SU-DHL-6 (cell line): Measurements from ENCODE around the gene CSTF3.

Source experiments
- CTCF ChIP-seq: fragments of 200-600 bp; sonication (generic); IDR thresholded peaks from one replicate; pipeline ENCODE4 v1.5.1; 2017; ENCODE audit warnings: antibody characterized with exemption, mild to moderate bottlenecking, low read length, moderate library complexity; ENCODE audit not compliant: insufficient read depth, poor library complexity, severe bottlenecking
- EZH2phosphoT487 ChIP-seq: fragments of 200-600 bp; sonication (generic), shearing (Covaris generic); conservative IDR thresholded peaks from 2 replicates; pipeline ENCODE4 v1.6.1; 2018; ENCODE audit warnings: mild to moderate bottlenecking, antibody characterized with exemption, low read length, moderate library complexity, mixed read lengths

- TF ChIP-seq CTCF (no peak), EZH2phosphoT487 (no peak)
These were observed 33.2 kb upstream of the CSTF3 start for GRCh38 chr11:33194455-33194854.
